Parathyroid adenoma (tissue), 2 donors: ENCODE results near the gene HSD3B1.

Experiments
- H2AFZ ChIP-seq: fragments of 300-600 bp; sonication (generic); one replicate; pipeline ENCODE4 v1.7.0; 2017; ENCODE audit warnings: antibody characterized with exemption, mild to moderate bottlenecking
- H3K27ac ChIP-seq: fragments of 300-600 bp; sonication (generic); one replicate; pipeline ENCODE4 v1.7.0; 2017
- H3K27me3 ChIP-seq: fragments of 300-600 bp; sonication (generic); one replicate; pipeline ENCODE4 v1.7.0; 2017; ENCODE audit warnings: low read length; ENCODE audit not compliant: control insufficient read depth, insufficient read depth
- H3K36me3 ChIP-seq: fragments of 300-600 bp; sonication (generic); one replicate; pipeline ENCODE4 v1.7.0; 2017; ENCODE audit warnings: low read length; ENCODE audit not compliant: control insufficient read depth, insufficient read depth
- H3K4me1 ChIP-seq: fragments of 300-600 bp; sonication (generic); one replicate; pipeline ENCODE4 v1.7.0; 2017; ENCODE audit warnings: control low read depth
- H3K4me2 ChIP-seq: fragments of 300-600 bp; sonication (generic); one replicate; pipeline ENCODE4 v1.7.0; 2017; ENCODE audit warnings: low read length
- H3K4me3 ChIP-seq: fragments of 300-600 bp; sonication (generic); one replicate; pipeline ENCODE4 v1.7.0; 2017; ENCODE audit warnings: low read depth, low read length
- H3K79me2 ChIP-seq: fragments of 300-600 bp; sonication (generic); one replicate; pipeline ENCODE4 v1.7.0; 2017; ENCODE audit warnings: control low read depth
- H3K9ac ChIP-seq: fragments of 300-600 bp; sonication (generic); one replicate; pipeline ENCODE4 v1.7.0; 2017; ENCODE audit warnings: mild to moderate bottlenecking
- H3K9me3 ChIP-seq: fragments of 300-600 bp; sonication (generic); one replicate; pipeline ENCODE4 v1.7.0; 2017; ENCODE audit warnings: low read length; ENCODE audit not compliant: control insufficient read depth
- CTCF ChIP-seq: fragments of 300-600 bp; sonication (generic); IDR thresholded peaks from one replicate; pipeline ENCODE4 v1.7.0; 2017; ENCODE audit warnings: antibody characterized with exemption, mild to moderate bottlenecking
- donor health status: primary hyperparathyroidism.

Gene HSD3B1

GRCh38 chr1:119506941-119507340 lies at the start of gene HSD3B1:
HSD3B1 (plus strand) TSS chr1:119507210; CDS start chr1:119507477, 267 bp downstream.
- Histone ChIP-seq H2AFZ (no peak within 1 kb of the TSS), H3K36me3 (no peaks in the 10 kb centered on the region), H3K9ac (no peak within 1 kb of the TSS), H3K27me3 (no peaks in the 10 kb centered on the region), H3K4me2 (no peak within 1 kb of the TSS), H3K4me1 (no peaks in the 10 kb centered on the region), H3K4me3 (no peak within 1 kb of the TSS), H3K9me3 (no peaks in the 10 kb centered on the region), H3K79me2 (no peaks in the 10 kb centered on the region), H3K27ac (no peak within 1 kb of the TSS)
- TF ChIP-seq CTCF = no peak

GRCh38 chr1:119462964-119463363 lies 44.0 kb upstream of the HSD3B1 start:
- Histone ChIP-seq H3K4me3 (no peak overlapping the region), H3K4me2 (no peak overlapping the region), H3K9ac (no peak overlapping the region), H3K36me3 (no peaks in the 10 kb centered on the region), H3K4me1 (no peaks in the 10 kb centered on the region), H3K27ac (no peak overlapping the region), H3K79me2 (no peaks in the 10 kb centered on the region), H3K27me3 (no peaks in the 10 kb centered on the region), H3K9me3 (no peaks in the 10 kb centered on the region), H2AFZ (no peak overlapping the region)
- no peak for TF ChIP-seq CTCF

- Histone ChIP-seq H3K27me3 (no peaks in the 10 kb centered on the region), H3K9ac (no peak overlapping the region), H2AFZ (no peak overlapping the region), H3K9me3 (no peaks in the 10 kb centered on the region), H3K79me2 (no peaks in the 10 kb centered on the region), H3K36me3 (no peaks in the 10 kb centered on the region), H3K4me3 (no peak overlapping the region), H3K27ac (no peak overlapping the region), H3K4me1 (no peaks in the 10 kb centered on the region), H3K4me2 (no peak overlapping the region)
- TF ChIP-seq CTCF = no peak
Measured at GRCh38 chr1:119463569-119463968, 43.4 kb upstream of the HSD3B1 start.

- no peak overlapping the region for H3K4me3 ChIP-seq
- no peak overlapping the region for H3K4me2 ChIP-seq
- H3K27me3 ChIP-seq = no peaks in the 10 kb centered on the region
- no peak overlapping the region for H2AFZ ChIP-seq
- H3K4me1 ChIP-seq = no peaks in the 10 kb centered on the region
- H3K36me3 ChIP-seq = no peaks in the 10 kb centered on the region
- TF ChIP-seq CTCF = no peak
- H3K9ac ChIP-seq = no peak overlapping the region
- H3K27ac ChIP-seq = no peak overlapping the region
- H3K79me2 ChIP-seq = no peaks in the 10 kb centered on the region
- H3K9me3 ChIP-seq = no peaks in the 10 kb centered on the region
Measured at GRCh38 chr1:119466445-119466844, 40.6 kb upstream of the HSD3B1 start.

- H3K79me2 ChIP-seq = no peaks in the 10 kb centered on the region
- no peak overlapping the region for H3K9ac ChIP-seq
- no peak overlapping the region for H3K4me3 ChIP-seq
- no peak overlapping the region for H2AFZ ChIP-seq
- H3K36me3 ChIP-seq = no peaks in the 10 kb centered on the region
- TF ChIP-seq CTCF = no peak
- no peak overlapping the region for H3K27ac ChIP-seq
- H3K4me2 ChIP-seq = no peak overlapping the region
- H3K9me3 ChIP-seq = no peaks in the 10 kb centered on the region
- H3K4me1 ChIP-seq = no peaks in the 10 kb centered on the region
- H3K27me3 ChIP-seq = no peaks in the 10 kb centered on the region
Measured at GRCh38 chr1:119467219-119467618, 39.8 kb upstream of the HSD3B1 start.
